HG03575 (cell line): ENCODE measurements around the gene INSYN1.
"Not testable (repeated sequence)": the region's sequence is repeated elsewhere in the genome, so short reads cannot be mapped to it uniquely, and the experiment has no call there.

Experiments used
- ATAC-seq: cut with Tn5 transposase; IDR thresholded peaks from one replicate; pipeline ENCODE4 v1.9.1; 2021; ENCODE audit not compliant: unreplicated experiment, insufficient number of reproducible peaks, low FRiP score; ENCODE audit errors: extremely low read depth

The INSYN1 gene

DNA sequence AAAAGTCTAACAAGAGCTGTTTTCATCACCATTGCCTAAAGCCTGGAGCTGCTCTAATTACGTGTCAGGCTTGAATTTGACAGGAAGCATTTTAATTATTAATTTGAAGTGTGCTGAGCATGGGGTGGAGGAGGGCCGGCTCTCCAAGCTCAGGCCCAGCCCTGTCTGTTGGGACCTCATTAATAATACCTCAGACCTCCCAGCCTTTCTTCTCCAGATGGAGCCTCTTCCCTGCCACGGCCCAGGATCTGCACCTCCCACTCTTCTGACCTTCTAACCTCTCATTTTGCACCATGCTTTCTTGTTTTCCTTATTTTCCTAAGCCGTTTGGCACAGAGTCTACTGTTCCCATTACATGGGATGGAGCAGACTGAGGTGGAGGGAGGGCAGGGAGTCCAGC, 30.0 kb downstream of the INSYN1 start:
- no peak for ATAC-seq

DNA sequence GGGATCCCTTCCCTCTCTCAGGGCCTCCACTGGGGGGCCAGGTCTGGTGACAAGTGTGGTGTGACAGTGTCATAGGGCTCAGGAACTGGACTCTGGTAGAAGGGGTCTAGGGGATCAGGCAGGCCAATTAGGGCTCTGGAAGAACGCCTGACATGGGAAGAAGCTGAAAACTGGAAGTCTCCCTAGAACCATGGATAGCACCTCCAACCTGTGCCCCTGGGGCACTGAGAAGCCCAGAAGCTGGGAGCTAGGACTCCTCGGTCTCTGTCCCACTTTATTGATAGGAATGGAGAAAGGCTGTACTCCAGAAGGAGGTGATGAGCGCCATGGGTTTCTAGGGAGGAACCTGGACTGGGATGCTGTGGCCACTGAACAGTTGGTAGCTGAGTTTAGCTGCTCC, 30.7 kb downstream of the INSYN1 start:
- ATAC-seq: no peak

DNA sequence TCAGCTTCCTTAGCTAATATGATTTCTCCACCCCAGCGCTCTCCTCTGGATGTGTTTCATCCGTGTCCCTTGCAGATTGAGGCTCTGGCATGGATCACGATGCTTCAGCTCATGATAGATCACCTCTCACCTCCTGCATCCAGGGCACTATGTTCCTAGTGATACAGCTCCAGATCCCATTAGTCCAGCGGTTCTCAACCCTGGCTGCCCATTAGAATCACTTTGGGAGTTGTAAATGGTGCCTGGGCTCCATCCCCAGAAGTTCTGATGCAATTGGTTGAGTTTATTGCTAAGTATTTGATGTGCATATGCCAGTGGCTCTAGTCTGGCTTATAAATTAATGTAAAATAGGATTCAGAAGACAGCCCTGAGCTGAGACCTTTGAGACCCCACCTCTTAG, 34.5 kb downstream of the INSYN1 start:
- ATAC-seq: no peak

DNA sequence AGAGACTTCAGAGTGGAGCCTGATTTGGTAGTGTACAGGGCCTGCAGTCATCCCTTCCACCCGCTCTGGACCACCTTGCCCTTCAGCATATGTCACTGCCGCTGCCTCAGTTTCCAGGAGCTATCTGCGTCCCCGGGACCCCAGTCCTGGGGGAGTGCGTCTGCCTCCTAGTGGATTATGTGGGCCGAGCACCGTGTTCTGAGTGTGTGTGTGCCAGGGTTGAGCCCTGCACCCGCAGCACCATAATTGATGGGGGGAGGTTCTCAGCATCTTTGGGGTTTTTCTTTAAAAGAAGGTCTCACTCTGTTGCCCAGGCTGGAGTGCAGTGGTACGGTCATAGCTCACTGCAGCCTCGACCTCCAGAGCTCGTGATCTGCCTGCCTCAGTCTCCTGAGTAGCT, 35.3 kb downstream of the INSYN1 start:
- no peak for ATAC-seq

DNA sequence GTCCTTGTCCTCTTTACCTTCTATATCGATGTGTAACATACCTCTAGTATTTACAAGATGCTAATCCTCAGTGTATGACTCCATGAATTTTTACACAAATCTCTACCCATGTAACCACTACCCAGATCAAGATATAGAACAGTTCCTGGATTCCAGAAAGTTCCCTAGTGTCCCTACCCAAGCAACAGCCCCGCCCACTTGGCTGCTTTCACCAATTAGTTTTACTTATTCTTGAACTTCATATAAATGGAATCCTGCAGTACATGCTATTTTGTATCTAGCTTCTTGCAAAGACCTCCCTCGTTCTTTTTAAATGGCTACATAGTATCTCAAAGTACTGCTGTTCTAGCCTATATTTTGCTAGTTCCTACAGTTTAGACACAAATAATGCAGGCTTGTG, 35.9 kb downstream of the INSYN1 start:
- ATAC-seq: no peak

DNA sequence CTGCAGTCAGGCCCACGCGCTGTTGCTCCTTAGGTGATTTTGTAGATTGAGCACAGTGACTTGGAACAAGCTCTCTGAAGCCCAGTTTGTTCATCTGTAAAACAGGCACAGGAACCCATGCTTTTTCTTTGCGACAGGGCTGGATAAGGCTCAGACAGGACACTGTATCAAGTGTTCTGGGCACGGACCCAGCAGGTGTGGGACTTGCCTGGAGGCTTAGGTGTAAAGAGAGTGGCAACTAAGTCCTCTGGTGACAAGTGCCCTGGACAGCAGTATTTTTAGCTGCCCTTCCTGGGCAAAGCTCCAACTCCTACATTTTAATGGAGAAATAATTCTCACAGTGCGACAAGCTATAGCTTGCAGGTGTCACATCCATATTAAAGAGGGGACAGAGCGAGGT, 36.7 kb downstream of the INSYN1 start:
- ATAC-seq: no peak

DNA sequence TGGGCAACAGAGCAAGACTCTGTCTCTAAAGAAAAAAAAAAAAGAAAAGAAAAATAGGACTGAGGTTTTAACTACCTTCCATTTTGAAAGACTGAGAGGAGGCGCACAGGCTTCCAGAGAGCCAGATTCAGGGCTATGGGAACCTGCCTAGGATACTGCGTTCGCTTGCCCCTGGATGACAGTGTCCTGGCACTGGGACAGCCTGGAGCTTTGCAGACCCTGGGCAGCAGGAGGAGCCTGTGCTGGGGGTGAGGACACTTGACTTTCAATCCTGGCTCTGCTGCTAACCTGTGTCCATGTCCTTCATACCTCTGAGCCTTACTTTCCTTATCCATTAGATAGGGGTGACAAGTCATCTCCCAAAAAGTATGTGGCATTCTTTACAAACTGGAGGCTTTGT, 37.7 kb downstream of the INSYN1 start:
- ATAC-seq: no peak

DNA sequence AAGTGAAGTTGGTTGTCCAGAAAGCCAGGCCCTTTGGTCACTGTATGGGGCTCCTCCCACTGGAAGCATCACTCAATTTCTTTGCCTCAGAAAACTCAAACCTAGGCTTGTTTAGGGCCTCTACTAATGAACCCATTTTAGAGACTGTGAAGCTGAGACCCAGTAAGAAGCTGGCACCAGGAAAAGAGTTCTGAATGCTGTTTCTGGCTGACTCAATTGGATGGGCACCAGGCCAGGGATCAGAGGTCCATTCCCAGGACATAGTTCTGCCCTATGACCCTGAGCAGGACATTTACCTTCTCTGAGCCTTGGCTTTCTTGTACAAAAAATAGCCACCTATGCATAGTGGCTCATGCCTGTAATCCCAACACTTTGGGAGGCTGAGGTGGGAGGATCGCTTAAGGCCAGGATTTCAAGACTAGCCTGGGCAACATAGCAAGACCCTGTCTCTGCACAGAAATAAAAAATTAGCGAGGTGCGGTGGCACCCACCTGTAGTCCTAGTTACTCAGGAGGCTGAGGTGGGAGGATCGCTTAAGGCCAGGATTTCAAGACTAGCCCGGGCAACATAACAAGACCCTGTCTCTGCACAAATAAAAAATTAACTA, 38.4 kb downstream of the INSYN1 start:
- no peak for ATAC-seq

DNA sequence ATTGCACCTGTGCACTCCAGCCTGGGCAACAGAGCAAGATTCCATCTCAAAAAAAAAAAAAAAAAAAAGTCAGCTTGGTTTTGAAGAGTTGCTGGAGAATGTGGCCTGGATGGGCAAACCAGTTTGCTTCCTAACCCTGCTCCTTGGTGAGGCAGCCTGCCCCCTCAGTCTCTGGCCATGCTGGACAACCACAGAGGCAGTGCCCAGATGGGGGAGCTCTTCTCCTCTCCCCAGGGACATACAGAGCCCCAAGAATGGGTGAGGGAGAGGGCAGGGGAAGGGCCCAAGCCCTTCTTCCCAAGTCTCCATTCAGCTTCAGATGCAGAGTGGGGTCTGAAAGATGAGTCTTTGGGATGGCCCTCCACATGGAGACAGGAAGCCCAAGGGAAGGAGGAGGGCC, 41.0 kb downstream of the INSYN1 start:
- ATAC-seq: no peak

DNA sequence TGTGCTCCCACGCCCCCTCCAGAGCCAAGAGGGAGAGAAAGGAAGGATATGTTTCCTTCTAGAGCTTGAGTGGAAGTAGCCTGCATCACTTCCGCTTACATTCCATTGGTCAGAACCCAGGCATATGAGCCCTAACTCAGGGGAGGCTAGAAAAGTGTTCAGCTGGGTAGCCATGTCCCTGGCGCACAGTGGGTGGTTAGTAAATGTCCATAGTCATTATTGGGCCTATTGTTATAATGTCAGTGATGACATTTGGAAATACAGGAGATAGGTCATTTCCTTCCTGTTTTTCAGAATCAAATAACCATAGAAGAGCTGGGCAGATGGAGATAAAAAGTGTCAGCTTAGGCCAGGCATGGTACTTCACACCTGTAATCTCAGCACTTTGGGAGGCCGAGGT, 41.6 kb downstream of the INSYN1 start:
- no peak for ATAC-seq

DNA sequence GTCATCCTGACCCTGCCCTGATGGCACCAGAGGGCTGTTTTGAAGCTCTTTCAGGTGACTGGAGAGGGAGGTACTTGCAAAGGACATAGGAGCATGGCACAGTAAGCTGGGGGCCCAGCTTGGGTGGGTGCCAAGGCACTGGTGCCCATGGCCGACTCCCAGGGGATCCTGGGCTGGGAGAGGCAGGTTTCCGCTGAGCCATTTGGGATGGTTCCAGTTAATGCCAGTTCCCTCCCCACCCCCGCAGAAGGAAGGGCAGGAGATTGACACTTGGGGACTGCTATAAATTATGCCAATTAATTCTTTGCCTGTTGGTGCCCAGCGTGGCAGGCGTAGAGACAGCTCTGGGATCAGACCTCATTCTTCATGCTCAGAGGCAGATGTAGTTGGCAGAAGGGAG, 42.8 kb downstream of the INSYN1 start:
- ATAC-seq: no peak

DNA sequence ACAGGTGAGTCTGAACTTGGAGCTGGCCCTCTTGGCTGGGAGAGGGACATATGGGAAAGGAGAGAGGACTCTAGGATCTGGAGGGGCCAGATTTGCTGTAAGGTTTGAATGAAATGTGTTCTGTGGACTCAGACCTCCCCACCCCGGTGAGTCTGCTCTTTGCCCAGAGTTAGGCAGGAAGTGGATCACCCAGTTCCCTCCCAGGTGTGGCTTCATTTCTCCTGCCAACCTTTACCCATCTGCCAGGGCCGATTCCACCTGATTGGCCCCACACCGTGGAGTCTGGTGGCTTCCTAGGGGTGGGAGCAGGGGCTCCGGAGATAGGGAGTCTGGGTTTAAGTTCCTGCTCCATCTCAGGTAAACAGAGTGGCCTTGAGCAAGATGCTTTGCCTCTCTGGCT, 43.5 kb downstream of the INSYN1 start:
- ATAC-seq: no peak

DNA sequence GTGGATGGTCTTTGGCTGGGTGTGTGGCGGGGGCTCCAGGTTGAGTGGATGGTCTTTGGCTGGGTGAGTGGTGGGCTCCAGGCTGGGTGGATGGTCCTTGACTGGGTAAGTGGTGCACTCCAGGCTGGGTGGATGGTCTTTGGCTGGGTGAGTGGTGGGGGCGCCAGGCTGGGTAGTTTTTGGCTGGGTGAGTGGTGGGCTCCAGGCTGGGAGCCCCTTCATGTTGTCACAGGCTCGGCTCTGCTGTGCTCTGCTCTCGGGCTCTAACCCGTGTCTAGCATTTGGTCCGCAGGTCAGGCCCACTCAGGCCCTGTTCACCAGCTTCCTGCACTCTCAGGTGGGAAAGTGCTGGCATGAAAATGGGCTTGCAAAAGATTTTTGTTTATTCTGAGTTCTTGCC, 43.9 kb downstream of the INSYN1 start:
- ATAC-seq: no peak

DNA sequence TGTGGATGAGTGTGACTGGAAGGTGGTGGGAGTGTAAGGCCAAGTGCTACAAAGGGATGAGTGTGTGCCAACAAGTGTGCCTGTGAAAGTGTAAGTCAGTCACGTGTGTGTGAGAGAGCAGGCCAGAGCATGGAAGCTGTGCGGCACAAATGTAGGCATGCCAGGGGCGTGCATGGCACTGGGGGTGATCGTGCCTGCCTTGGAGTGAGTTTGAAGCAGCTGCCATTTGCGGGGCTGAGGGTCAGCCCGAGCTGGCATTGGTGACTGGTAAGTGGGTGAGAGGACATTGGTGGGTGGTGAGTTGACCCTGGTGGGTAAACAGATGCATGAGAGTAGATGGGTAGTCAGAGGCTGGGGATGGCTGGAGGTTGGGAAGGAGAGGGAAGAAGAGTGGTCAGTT, 44.5 kb downstream of the INSYN1 start:
- no peak for ATAC-seq

DNA sequence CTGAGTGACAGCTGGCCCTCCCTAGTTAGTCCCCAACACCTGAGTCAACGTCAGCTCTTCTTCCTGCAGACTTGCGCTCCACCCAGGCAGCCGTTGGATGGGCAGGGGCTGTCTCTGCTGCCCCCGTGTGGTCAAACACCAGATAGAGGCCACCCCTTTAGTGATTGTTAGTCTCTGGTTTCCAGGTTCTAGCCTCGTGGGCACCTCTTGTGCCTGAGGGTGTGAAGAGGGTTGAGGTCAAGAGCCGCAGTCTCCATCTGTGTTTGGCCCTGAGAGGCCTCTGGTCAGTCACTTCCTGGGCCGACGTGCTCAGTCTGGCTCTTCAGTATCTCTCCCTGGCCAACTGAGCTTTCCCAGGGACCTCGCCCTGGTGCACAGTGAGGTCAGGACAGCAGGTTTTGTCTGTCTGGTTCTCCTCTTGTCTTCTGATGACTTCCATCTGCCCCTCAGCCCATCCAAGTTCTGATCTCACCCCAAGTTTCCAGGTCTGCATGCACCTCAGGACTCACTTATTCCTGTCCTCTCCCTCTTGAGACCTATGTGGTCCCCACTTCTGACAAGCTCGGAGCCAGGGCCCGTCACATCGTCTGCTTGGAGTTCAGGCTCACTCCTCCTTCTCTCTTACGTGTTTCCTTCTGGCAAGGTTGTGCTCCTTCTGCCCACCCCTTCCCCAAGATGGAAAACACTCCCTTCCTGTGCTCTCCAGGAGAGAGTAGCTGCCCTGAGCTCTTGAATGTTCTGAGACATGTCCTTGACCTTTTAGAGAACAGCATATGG, 48.1 kb downstream of the INSYN1 start:
- ATAC-seq: no peak

DNA sequence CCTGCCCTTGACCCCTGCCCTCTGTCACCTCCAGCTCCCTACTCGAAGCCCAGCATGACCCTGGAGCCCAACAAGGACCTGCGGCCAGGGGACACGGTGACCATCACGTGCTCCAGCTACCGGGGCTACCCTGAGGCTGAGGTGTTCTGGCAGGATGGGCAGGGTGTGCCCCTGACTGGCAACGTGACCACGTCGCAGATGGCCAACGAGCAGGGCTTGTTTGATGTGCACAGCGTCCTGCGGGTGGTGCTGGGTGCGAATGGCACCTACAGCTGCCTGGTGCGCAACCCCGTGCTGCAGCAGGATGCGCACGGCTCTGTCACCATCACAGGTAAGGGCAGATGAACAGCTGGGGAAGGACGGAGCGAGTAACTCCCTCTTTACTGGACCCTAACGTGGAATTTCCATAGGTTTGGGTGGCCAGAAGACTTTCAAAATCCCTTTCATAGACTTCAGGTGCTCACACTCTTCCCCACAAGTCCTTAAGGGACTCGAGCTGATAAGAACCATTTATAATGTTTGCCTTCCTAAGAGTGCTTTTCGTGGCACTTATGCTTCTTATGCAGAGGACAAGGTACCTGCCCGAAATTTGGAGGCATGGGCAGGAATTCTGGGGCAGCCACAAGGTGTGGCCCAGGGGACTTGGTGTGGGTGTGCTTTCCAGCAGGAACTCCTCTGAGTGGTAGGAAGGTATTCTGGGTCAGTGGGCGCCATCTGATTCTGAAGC, 48.8 kb downstream of the INSYN1 start:
- not testable (repeated sequence) for ATAC-seq

DNA sequence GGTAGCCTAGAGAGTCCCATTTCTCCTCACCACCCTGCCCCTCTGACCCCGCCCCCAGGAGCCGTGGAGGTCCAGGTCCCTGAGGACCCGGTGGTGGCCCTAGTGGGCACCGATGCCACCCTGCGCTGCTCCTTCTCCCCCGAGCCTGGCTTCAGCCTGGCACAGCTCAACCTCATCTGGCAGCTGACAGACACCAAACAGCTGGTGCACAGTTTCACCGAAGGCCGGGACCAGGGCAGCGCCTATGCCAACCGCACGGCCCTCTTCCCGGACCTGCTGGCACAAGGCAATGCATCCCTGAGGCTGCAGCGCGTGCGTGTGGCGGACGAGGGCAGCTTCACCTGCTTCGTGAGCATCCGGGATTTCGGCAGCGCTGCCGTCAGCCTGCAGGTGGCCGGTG, 49.5 kb downstream of the INSYN1 start:
- not testable (repeated sequence) for ATAC-seq

DNA sequence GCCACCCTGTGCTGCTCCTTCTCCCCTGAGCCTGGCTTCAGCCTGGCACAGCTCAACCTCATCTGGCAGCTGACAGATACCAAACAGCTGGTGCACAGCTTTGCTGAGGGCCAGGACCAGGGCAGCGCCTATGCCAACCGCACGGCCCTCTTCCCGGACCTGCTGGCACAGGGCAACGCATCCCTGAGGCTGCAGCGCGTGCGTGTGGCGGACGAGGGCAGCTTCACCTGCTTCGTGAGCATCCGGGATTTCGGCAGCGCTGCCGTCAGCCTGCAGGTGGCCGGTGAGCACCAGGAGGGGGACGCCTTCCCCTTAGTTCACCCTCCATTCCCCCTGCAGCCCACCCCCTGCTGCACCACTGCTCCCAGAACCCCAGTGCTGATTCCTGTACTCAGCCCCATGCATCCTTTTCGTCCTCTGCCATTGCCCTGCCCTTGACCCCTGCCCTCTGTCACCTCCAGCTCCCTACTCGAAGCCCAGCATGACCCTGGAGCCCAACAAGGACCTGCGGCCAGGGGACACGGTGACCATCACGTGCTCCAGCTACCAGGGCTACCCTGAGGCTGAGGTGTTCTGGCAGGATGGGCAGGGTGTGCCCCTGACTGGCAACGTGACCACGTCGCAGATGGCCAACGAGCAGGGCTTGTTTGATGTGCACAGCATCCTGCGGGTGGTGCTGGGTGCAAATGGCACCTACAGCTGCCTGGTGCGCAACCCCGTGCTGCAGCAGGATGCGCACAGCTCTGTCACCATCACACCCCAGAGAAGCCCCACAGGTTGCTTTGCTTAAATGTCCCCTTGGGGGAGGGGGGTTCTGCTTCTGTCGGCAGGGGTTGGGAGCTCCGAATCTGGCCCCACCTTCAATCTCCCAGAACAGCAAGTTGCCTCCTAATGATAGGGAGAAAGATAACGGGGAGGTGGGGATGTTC, 50.6 kb downstream of the INSYN1 start:
- ATAC-seq: not testable (repeated sequence)
